GM23338 (cell line): ENCODE measurements around the gene KSR2. TPM values are rescaled to one million over a fixed set of nuclear protein-coding genes. Genes with fewer than 3 reads are reported as not detected.
"Not testable (repeated sequence)": the region's sequence is repeated elsewhere in the genome, so short reads cannot be mapped to it uniquely, and the experiment has no call there.

Experiments used
- ATAC-seq: fragments of 200-7000 bp; cut with Tn5 transposase; 3 replicates; pipeline ENCODE4 v1.9.1; 2020
- DNase-seq: peaks from one replicate; pipeline ENCODE4 v3.0.0-alpha.2; 2015; ENCODE audit warnings: low spot score
- H2AFZ ChIP-seq: fragments of 200-600 bp; sonication (generic); 2 replicates; pipeline ENCODE4 v1.8.0; 2016; ENCODE audit warnings: antibody characterized with exemption, mild to moderate bottlenecking, moderate library complexity
- H3F3A ChIP-seq: fragments of 200-600 bp; sonication (generic); replicated peaks from 2 replicates; pipeline ENCODE4 v1.8.0; 2017; ENCODE audit warnings: antibody characterized with exemption, mixed run types, low read depth
- H3K27ac ChIP-seq: fragments of 200-600 bp; sonication (generic); 2 replicates; pipeline ENCODE4 v1.6.1; 2016; ENCODE audit warnings: low read depth
- H3K27me3 ChIP-seq: fragments of 200-600 bp; sonication (generic); 2 replicates; pipeline ENCODE4 v1.8.0; 2016; ENCODE audit warnings: mild to moderate bottlenecking, mixed run types, moderate library complexity; ENCODE audit not compliant: insufficient read depth
- H3K36me3 ChIP-seq: fragments of 200-600 bp; sonication (generic); 2 replicates; pipeline ENCODE4 v1.8.0; 2016; ENCODE audit warnings: mild to moderate bottlenecking; ENCODE audit not compliant: insufficient read depth
- H3K4me1 ChIP-seq: fragments of 200-600 bp; sonication (generic); 2 replicates; pipeline ENCODE4 v1.8.0; 2016; ENCODE audit warnings: mild to moderate bottlenecking, moderate library complexity; ENCODE audit not compliant: insufficient read depth
- H3K4me2 ChIP-seq: fragments of 200-600 bp; sonication (generic); 2 replicates; pipeline ENCODE4 v1.7.1; 2017; ENCODE audit warnings: mixed run types
- H3K4me3 ChIP-seq: fragments of 200-600 bp; sonication (generic); 2 replicates; pipeline ENCODE4 v1.6.1; 2016; ENCODE audit warnings: mixed run types
- H3K79me2 ChIP-seq: fragments of 200-600 bp; sonication (generic); replicated peaks from 2 replicates; pipeline ENCODE4 v1.8.0; 2017; ENCODE audit warnings: mild to moderate bottlenecking; ENCODE audit not compliant: insufficient read depth
- H3K9me2 ChIP-seq: fragments of 200-600 bp; sonication (generic); 2 replicates; pipeline ENCODE4 v1.8.0; 2017; ENCODE audit not compliant: insufficient read depth
- H4K20me1 ChIP-seq: fragments of 200-600 bp; sonication (generic); replicated peaks from 2 replicates; pipeline ENCODE4 v1.8.0; 2017; ENCODE audit warnings: mild to moderate bottlenecking; ENCODE audit not compliant: insufficient read depth
- H3K27ac Mint-ChIP-seq: 2 replicates; pipeline ENCODE4 v1.8.0; 2020; ENCODE audit warnings: inconsistent platforms, mild to moderate bottlenecking, moderate library complexity, mixed read lengths
- H3K27me3 Mint-ChIP-seq: 3 replicates; pipeline ENCODE4 v1.8.0; 2022; ENCODE audit warnings: low read depth, mild to moderate bottlenecking, moderate library complexity, mixed read lengths, inconsistent platforms; ENCODE audit not compliant: insufficient read depth, poor library complexity
- H3K36me3 Mint-ChIP-seq: 3 replicates; pipeline ENCODE4 v1.8.0; 2021; ENCODE audit warnings: low read depth, mild to moderate bottlenecking, inconsistent platforms, moderate library complexity, mixed read lengths
- H3K4me1 Mint-ChIP-seq: 3 replicates; pipeline ENCODE4 v1.8.0; 2020; ENCODE audit warnings: mild to moderate bottlenecking, inconsistent platforms, mixed read lengths
- H3K4me3 Mint-ChIP-seq: 3 replicates; pipeline ENCODE4 v1.8.0; 2021; ENCODE audit warnings: moderate library complexity, mild to moderate bottlenecking, inconsistent platforms, mixed read lengths
- H3K9me3 Mint-ChIP-seq: 3 replicates; pipeline ENCODE4 v1.8.0; 2020; ENCODE audit warnings: moderate library complexity, mild to moderate bottlenecking, inconsistent platforms, mixed read lengths
- EZH2phosphoT487 ChIP-seq: fragments of 200-600 bp; sonication (generic); IDR thresholded peaks from one replicate; pipeline ENCODE4 v1.8.1; 2018; ENCODE audit warnings: antibody characterized with exemption; ENCODE audit not compliant: unreplicated experiment
- NANOG ChIP-seq: IDR thresholded peaks from 2 replicates; pipeline ENCODE4 v1.6.1; 2016; ENCODE audit warnings: antibody characterized with exemption, borderline replicate concordance
- ZNF114 ChIP-seq: fragments of 250-450 bp; sonication (Bioruptor Pico); IDR thresholded peaks from 2 replicates; pipeline ENCODE4 v1.5.0; 2020; ENCODE audit warnings: mild to moderate bottlenecking, moderate library complexity
- polyA plus RNA-seq: library from polyadenylated mRNA; unstranded; fragments of >200 nt; fragmentation: Nextera tagmentation; extraction: Ambion mirVana; gene quantifications from 2 replicates; pipeline ENCODE4 v1.2.1, GENCODE V29; 2016
- total RNA-seq: library from RNA; depleted of rRNA; stranded (reverse); fragments of >200 nt; shearing (Covaris generic); gene quantifications from 2 replicates; pipeline ENCODE4 v1.2.3, GENCODE V29; 2014
- TF ChIP-seq, protein P1 (sequence below): IDR thresholded peaks from 2 replicates; pipeline ENCODE4 v1.6.1; 2016; ENCODE audit warnings: antibody characterized with exemption
- TF ChIP-seq, protein P2 (sequence below), 2 experiments: fragments of 200-600 bp in 1 of 2; sonication (generic) in 1 of 2; conservative IDR thresholded peaks; 2 replicates each; pipeline versions ENCODE4 v1.5.1 to v1.6.1; 2016 to 2017; ENCODE audit warnings: antibody characterized with exemption in 2 of 2, low read depth in 2 of 2, mild to moderate bottlenecking in 2 of 2, moderate library complexity in 1 of 2

Gene KSR2
- total and polyA plus RNA-seq, 2 experiments from 2014 or later, result 1.1 to 2.7 TPM

DNA sequence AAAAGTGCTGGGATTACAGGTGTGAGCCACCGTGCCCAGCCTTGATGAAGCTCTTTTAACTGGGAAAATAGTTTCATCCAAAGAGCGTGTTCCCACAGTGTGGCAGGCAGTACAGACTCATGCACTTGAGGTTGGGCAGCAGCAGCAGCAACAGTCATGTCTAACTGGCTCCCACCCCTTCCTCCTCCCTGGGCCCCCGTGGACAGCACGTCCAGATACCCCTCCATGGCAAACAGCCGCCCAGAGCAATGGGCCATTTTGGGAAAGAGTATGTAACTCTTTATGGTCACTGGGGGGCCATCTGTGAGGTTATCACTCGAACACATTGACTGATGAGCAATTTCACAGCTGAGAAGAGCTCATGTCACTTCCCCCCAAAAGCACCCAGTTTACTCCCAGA, 328.3 kb downstream of the KSR2 start:
- Histone ChIP-seq H3K27ac (no peak overlapping the region), H3K4me3 (no peak overlapping the region), H3K79me2 (no peaks in the 10 kb centered on the region), H3K9me2 (no peaks in the 10 kb centered on the region), H4K20me1 (no peaks in the 10 kb centered on the region; the same call in 1 of the 2 replicates), H3F3A (no peaks in the 10 kb centered on the region), H3K27me3 (no peaks in the 10 kb centered on the region), H3K36me3 (no peaks in the 10 kb centered on the region), H3K4me1 (no peaks in the 10 kb centered on the region), H3K4me2 (no peak overlapping the region), H2AFZ (no peak overlapping the region)
- TF ChIP-seq, protein P1, sequence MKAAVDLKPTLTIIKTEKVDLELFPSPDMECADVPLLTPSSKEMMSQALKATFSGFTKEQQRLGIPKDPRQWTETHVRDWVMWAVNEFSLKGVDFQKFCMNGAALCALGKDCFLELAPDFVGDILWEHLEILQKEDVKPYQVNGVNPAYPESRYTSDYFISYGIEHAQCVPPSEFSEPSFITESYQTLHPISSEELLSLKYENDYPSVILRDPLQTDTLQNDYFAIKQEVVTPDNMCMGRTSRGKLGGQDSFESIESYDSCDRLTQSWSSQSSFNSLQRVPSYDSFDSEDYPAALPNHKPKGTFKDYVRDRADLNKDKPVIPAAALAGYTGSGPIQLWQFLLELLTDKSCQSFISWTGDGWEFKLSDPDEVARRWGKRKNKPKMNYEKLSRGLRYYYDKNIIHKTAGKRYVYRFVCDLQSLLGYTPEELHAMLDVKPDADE, result no peak
- TF ChIP-seq ZNF114 (CRISPR knock-in tag) (no peak), EZH2phosphoT487 (no peak)
- no peaks in the 10 kb centered on the region for H3K4me1 Mint-ChIP-seq
- no peak overlapping the region for H3K4me3 Mint-ChIP-seq
- peaks cover 2% of the 10 kb centered on the region for H3K27me3 Mint-ChIP-seq
- H3K27ac Mint-ChIP-seq, result no peak overlapping the region
- ATAC-seq (no peak), DNase-seq (no peak)
- no peaks in the 10 kb centered on the region for H3K36me3 Mint-ChIP-seq
- 0 out of 3 replicates have a peak, but pooled peaks cover 4% of the 10 kb centered on the region for H3K9me3 Mint-ChIP-seq

DNA sequence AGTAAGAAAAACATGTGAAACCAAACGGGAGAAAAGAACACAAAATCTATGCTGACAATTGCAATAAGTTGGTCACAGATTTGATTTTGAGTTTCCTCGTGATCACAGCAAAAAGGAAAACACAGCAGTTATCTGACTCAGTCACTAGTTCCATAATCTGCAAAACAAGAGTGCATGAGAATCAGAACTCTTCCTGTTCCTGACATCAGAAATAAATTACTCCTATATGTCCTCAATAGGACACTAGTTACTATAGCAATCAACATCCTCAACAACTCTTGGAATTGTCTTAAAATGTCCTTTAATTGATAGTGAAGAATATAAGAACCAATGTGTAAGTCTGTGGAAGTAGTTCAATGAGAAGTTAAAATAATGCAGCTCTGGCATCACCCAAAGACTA, 339.3 kb downstream of the KSR2 start:
- Histone ChIP-seq H3K4me3 (no peak overlapping the region), H3K4me1 (no peaks in the 10 kb centered on the region; the same call in 1 of the 2 replicates), H3K27ac (no peak overlapping the region), H3F3A (no peaks in the 10 kb centered on the region), H3K36me3 (no peaks in the 10 kb centered on the region), H2AFZ (no peak overlapping the region), H3K27me3 (no peaks in the 10 kb centered on the region), H3K79me2 (no peaks in the 10 kb centered on the region), H4K20me1 (no peaks in the 10 kb centered on the region), H3K9me2 (no peaks in the 10 kb centered on the region; the same call in 1 of the 2 replicates), H3K4me2 (no peak overlapping the region)
- ATAC-seq (no peak), DNase-seq (no peak)
- Mint-ChIP-seq H3K27ac (no peak overlapping the region), H3K4me1 (peaks cover 5% of the 10 kb centered on the region), H3K36me3 (no peaks in the 10 kb centered on the region), H3K4me3 (no peak overlapping the region), H3K27me3 (peaks cover 5% of the 10 kb centered on the region), H3K9me3 (no peaks in the 10 kb centered on the region; the same call in 2 of the 3 replicates)
- no peak for TF ChIP-seq EZH2phosphoT487
- TF ChIP-seq NANOG, result no peak
- TF ChIP-seq, protein P2, sequence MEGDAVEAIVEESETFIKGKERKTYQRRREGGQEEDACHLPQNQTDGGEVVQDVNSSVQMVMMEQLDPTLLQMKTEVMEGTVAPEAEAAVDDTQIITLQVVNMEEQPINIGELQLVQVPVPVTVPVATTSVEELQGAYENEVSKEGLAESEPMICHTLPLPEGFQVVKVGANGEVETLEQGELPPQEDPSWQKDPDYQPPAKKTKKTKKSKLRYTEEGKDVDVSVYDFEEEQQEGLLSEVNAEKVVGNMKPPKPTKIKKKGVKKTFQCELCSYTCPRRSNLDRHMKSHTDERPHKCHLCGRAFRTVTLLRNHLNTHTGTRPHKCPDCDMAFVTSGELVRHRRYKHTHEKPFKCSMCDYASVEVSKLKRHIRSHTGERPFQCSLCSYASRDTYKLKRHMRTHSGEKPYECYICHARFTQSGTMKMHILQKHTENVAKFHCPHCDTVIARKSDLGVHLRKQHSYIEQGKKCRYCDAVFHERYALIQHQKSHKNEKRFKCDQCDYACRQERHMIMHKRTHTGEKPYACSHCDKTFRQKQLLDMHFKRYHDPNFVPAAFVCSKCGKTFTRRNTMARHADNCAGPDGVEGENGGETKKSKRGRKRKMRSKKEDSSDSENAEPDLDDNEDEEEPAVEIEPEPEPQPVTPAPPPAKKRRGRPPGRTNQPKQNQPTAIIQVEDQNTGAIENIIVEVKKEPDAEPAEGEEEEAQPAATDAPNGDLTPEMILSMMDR (conservative IDR thresholded peaks at IDR 0.05; ENCODE audit: low read depth in 2 of 2), result no peak

DNA sequence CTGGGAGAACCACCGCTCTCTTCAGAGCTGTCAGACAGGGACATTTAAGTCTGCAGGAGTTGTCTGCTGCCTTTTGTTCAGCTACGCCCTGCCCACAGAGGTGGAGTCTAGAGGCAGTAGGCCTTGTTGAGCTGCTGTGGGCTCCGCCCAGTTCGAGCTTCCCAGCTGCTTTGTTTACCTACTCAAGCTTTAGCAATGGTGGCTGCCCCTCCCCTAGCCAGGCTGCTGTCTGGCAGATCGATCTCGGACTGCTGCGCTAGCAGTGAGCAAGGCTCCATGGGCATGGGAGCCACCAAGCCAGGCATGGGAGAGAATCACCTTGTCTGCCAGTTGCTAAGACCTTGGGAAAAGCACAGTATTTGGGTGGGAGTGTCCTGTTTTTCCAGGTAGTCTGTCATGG, 340.1 kb downstream of the KSR2 start:
- H3K36me3 ChIP-seq, H3K9me2 ChIP-seq, H3K36me3 Mint-ChIP-seq, H2AFZ ChIP-seq, H3K4me3 ChIP-seq, H3K4me1 ChIP-seq, H3K27ac ChIP-seq, H3K9me3 Mint-ChIP-seq, H3F3A ChIP-seq, H3K27ac Mint-ChIP-seq, H3K4me1 Mint-ChIP-seq, H3K4me3 Mint-ChIP-seq, H3K27me3 Mint-ChIP-seq, H3K79me2 ChIP-seq, H3K27me3 ChIP-seq, H3K4me2 ChIP-seq, H4K20me1 ChIP-seq: not testable (repeated sequence)
- peak; percentile 49 for DNase-seq
- peak; percentile 70 for ATAC-seq
